GM18951 (cell line): Measurements from ENCODE around the gene DOK7.
"Not testable (repeated sequence)": the region's sequence is repeated elsewhere in the genome, so short reads cannot be mapped to it uniquely, and the experiment has no call there.

Source experiments
- POLR2A ChIP-seq: IDR thresholded peaks from 4 replicates; pipeline ENCODE4 v1.6.1; 2011; ENCODE audit warnings: mild to moderate bottlenecking; ENCODE audit not compliant: insufficient read length, insufficient read depth; ENCODE audit errors: extremely low read depth
- in situ Hi-C: fragments of 300-500 bp; cut with MboI; formaldehyde crosslinking; loops from one replicate; pipeline ENCODE4 v1.12.0; 2022; ENCODE audit warnings: low sequenced_read_pairs, mixed read lengths, inconsistent platforms; ENCODE audit not compliant: unreplicated experiment

Gene DOK7

DNA sequence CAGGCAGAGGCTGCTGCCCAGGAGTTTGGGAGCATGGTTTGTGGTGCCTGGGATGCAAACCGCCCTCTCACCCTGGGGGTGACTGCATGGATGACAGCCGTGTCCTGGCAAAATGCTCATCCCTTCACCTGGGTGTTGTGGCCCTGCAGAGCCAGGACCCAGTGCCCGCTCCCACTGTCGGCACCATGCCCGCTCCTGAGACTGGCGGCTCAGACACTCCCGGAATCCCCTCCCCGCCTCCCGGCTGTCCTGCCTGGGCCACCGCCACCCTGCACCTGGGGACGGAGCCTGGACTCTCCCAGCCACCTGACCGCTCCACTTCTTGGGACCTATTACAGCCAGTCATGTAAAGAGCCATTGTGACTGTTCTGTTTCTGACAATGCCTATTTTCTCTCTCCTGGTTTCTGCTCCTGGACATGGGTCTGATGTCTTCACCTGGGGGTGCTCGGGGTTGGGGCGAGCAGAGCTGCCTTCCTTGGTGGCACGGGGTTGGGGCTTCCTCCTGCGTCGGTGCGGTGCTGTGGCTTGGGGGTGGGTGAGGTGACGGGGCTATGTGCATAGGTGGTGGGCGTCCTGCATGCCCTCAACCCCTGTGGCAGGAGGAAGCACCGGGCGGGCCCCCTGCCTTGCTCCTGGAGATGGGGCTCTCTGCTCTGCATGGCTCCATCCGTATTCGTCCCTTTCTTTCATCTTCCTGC lies 38.2 kb downstream of the DOK7 start:
- TF ChIP-seq POLR2A, result no peak
- in situ Hi-C loops, result no loop called here

DNA sequence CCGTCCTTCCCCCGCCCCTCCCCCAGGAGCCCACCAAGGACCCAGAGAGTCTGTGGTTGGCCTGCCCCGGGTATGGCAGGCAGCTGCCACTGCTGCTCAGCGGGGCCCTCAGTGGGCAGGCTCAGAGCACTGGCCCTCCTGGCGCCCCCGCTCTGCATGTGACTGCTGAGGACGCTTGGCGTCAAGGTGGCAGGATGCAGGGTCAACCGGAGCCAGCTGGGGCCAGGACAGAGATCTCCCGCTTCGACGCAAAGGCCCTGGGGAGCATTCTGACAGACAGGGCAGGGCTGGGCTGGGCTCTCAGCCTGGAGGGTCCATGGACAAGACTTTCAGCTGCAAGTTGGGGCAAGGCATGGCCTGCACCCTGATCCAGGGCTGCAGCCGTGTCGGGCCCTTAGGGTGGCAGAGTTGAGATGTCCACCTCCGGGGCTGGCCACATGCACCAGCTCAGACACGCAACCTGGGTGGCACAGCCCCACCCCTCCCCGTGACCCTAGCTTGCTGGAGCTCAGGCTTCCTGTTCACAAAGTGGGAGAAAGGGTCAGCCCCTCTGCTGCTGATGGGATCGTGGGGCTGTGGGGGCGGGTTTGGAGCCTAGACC lies 38.8 kb downstream of the DOK7 start:
- in situ Hi-C loops, result no loop called here
- TF ChIP-seq POLR2A, result no peak

DNA sequence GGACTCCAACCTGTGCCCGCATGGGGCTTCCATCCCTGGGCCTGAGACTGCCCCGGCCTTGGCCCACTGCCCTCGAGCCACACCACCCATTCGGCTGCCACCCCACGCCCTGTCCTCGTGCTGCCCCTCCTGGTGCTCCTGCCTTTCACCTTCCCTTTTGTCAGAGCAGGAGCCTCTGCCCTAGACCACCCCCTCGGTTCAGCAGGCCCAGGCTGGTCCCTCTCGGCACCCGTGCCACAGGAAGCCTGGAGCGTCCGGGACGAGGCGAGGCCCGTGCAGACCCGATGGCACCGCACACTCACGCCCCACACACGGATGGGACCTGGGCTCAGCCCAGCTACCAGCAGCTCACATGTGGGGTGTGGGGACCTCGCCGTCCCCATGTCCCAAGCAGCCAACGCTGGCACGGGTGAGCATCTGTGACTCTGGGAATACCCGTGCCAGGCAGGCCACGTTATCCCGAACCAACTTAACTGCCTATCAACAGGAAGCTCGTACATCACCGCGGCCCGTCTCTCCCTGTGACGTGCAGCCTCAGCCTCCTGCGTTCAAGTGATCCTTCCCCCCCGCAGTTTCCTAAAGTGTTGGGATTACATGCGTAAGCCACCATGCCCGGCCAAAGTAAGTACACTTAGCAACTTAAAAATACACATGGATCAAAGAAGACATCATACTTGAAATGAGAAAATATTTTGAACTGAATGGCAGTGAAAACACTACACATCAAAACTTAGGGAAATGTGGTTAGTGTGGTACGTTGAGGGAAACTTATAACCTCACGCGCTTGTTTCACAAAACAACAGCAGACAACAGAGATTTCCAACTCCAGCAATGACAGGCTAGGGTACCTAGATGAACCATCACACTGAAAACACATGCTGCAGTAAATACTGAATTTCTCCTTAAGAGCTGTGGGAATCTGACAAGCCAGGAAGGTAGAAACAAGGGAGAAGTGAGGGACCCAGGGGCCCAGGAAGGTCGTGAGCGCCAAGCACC lies 40.1 kb downstream of the DOK7 start:
- no peak for TF ChIP-seq POLR2A
- in situ Hi-C loops, result no loop called here

DNA sequence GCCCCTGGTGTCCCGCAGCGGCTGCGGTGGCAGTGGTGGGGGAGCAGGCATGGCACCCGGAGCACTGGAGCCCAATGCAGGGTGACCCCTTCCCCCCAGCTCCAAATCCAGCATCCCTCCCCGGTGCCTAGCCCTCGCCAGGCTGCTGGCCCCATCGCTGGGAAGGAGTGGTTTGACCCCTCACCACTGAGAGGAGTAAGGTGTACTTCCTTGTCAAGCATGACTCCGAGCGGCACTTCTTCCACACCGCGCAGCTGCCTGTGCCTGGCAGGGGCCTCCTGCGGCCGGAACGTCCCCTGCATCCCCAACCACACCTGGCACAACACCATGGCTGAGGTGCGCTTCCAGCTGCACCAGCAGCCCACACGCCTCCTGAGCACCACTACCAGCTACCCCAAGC lies 42.1 kb downstream of the DOK7 start:
- TF ChIP-seq POLR2A, result no peak
- in situ Hi-C loops, result no loop called here

DNA sequence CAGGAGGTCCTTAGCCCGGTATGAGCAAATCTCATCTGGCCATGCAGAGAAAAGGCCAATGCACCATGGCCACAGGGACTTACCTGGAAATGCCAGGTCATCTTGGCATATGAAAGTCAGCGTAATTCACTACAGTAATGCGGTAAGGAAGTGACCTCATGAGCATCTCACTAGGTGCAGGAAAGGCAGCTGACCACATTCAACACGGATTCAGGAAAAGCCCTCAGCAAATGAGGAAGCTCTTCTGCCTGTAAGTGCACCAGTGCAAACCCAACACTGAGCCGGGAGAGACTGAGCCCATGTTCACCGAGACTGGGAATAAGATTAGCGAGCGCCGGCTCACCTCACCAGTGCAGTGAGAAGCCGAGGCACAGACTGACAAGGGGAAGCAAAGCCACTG lies 45.4 kb downstream of the DOK7 start:
- TF ChIP-seq POLR2A, result no peak
- in situ Hi-C loops, result no loop called here

DNA sequence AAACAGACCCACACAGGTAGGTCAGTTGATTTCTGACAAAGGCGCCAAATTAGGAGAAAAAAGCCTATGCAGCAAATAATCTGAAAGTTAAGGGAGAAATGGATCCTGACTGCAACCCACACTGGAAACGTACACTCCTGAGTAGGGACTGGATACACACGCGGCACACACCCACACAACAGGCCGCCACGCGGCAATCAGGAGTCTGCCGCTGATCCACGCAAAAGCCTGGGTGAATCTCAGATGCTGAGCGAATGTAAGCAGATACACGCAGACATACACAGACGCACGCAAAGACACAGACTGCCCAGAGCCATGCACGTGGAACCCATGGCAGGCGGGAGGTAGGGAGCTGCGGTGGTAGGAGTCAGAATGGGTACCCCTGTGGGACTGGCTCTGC lies 47.4 kb downstream of the DOK7 start:
- in situ Hi-C loops, result no loop called here
- no peak for TF ChIP-seq POLR2A

DNA sequence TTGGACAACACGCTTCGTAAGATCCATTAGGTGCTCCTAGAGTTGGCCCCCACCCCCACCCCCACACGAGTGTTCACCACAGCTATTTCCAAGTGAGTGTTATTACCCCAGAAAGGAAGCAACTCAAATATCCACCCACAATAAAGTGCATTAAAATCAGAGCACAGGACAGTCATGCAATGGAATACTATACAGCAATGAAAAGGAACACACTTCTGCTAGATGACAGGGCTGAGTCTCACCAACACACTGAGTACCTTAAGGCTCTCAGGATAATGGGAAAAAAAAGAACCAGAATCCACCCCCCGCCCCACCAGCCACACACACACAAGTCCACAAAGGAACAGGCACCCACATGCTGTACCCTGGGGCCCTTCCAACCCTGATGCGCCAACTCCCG lies 48.1 kb downstream of the DOK7 start:
- no peak for TF ChIP-seq POLR2A
- in situ Hi-C loops, result no loop called here

DNA sequence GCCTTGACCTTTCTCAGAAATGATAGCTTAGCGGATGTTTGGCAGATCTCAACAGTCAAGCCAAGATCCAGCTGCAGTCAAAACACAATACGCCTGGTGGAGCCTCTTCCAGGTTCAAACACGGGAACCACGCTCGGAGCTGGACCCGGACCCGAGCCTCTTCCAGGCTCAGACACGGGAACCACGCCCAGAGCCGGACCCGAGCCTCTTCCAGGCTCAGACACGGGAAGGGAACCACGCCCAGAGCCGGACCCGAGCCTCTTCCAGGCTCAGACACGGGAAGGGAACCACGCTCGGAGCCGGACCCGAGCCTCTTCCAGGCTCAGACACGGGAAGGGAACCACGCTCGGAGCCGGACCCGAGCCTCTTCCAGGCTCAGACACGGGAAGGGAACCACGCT lies 48.5 kb downstream of the DOK7 start:
- in situ Hi-C loops, result not testable (repeated sequence)

DNA sequence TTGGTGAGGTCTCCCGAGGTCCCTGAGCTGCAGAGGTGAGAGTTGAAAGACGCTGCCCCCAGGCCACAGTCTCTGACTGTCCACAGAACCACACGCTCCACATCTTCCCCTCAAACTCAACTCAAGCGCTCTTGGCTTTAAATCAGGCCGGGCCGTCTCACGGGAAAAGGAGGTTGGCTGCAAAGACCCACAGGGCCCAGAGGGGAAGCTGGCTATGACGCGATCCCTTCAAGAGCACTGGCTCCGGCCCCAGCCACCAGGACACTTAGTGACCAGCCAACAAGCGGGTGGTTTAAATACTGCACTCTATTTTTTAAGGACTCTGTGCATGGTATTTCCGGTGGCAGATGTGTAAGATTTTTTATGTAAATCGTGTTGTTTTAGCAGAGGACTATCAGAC lies 49.2 kb downstream of the DOK7 start:
- in situ Hi-C loops, result no loop called here
- TF ChIP-seq POLR2A, result no peak

DNA sequence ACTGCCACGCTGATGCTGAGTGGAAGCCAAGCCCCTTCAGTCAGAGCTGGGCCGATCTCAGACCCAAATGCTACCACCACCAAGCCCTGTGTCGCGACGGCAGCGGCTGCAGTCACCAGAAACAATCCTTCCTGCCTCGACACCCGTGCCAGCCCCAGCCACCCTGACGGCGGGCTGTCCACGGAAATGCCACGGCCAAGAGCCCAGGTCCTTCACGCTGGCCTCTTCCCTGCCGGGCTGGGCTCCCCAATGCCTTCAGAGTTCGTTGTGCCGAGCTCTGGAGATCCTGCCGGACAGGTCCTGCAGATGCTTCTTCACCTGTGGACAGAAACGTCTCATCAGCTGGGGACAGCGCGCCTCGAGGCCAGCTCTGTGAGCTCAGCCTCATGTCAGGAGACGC lies 49.6 kb downstream of the DOK7 start:
- no peak for TF ChIP-seq POLR2A
- in situ Hi-C loops, result no loop called here

DNA sequence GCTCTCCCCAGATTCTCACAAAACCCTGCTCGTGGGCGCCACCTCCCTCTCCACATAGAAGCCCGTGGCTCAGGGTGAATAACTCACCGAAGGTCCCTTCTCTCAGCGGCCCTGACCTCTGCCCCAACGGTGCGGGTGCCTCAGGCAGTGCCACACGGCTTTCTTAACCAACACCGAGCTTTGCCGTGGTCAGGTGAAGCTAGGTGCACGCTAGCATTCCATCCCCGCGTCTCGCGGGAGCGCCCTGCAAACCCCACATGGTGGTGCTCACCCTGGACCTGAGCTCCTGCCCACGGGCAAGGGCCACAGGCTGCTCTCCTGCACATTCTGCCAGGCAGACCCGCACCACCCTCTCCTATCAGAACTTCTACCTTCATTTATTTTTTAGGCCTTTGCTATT lies 50.7 kb downstream of the DOK7 start:
- in situ Hi-C loops, result no loop called here
- no peak for TF ChIP-seq POLR2A

DNA sequence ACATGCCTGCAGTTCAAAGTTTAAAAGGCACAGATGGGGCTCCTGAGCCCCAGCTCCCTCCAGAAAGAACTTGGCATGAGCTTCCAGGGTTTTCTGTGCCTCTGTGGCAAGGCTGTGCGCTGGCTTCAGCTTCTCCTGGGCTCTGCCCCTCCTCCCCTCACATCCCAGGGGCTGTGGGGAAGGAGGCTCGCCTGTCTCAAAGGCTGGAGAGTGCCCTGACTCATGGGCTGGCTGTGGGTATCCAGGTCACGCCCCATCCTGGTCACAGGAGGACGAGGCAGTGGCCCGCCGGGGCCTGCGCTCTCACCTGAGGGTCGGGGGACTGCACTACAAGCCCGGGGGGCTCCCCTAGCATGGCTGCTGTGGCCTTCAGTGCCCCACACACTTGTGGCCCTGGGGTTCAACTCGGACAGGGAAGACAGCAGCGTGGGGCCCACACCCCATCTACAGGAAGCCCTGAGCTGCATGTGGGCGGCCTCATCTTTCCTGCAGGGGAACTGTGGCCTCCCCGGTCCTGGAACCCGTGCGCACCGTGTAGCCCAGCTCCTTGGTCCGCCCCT lies 51.2 kb downstream of the DOK7 start:
- TF ChIP-seq POLR2A, result no peak
- in situ Hi-C loops, result no loop called here

DNA sequence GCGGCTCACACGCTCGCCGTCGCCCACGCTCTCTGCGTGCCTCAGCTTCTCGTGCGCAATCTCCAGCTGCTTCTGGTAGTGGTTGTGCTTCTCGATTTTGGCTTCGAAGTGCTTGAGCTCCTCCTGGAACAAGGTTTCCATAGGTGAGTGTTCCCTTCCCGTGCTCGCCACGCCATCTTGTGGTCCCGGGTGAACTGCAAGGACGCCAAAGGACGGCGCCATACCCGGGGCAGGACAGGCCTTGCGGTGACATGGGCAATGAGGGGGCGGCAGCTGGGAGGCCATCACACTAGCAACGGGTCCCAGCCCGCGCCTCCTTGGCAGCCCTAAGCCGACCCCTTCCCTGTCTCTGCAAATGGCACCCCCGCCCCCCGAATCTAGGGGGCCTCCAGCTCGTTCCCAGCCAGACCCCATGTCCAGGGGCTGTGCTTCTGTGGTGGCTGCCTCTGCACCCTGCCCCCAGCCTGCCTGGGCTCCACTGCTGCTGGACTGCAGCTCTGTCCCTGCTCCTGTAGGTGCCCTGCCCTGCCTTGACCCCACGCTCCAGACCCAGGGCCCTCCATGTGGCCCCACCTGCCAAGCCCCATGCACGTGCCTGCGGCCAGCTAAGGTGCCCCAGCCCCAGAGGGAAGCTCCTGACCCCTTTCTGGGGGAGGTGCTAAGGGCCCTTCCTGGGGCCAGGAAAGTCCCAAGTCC lies 51.8 kb downstream of the DOK7 start:
- TF ChIP-seq POLR2A, result no peak
- in situ Hi-C loops, result no loop called here
